HepG2 (cell line): Measurements from ENCODE around the gene MRPL43. TPM values are rescaled to one million over a fixed set of nuclear protein-coding genes. Genes with fewer than 3 reads are reported as not detected.

Experiments used
- ADNP ChIP-seq: sonication (generic); formaldehyde crosslinking; IDR thresholded peaks from 2 replicates; pipeline ENCODE4 v1.4.0; 2020; ENCODE audit warnings: missing genetic modification reagents
- BCL6 ChIP-seq: IDR thresholded peaks from 2 replicates; pipeline ENCODE4 v1.6.1; 2016; ENCODE audit warnings: missing genetic modification reagents, missing compliant biosample characterization
- ESRRA ChIP-seq: sonication (generic); formaldehyde crosslinking; IDR thresholded peaks from 2 replicates; pipeline ENCODE4 v1.5.1; 2020; ENCODE audit warnings: mild to moderate bottlenecking, low read depth, missing genetic modification reagents
- FOXO4 ChIP-seq: sonication (generic); formaldehyde crosslinking; conservative IDR thresholded peaks from 2 replicates; pipeline ENCODE4 v1.8.1; 2023; ENCODE audit warnings: missing genetic modification reagents
- HNF4G ChIP-seq, 2 experiments: sonication (generic) in 1 of 2; formaldehyde crosslinking in 1 of 2; IDR thresholded peaks; 2 replicates each; pipeline versions ENCODE4 v1.4.0 to v1.6.1; 2011 to 2020; ENCODE audit warnings: borderline replicate concordance in 2 of 2, low read depth in 2 of 2, mild to moderate bottlenecking in 2 of 2, low read length in 1 of 2, missing genetic modification reagents in 1 of 2, moderate library complexity in 1 of 2
- U2AF1 ChIP-seq: fragments of 200-400 bp; formaldehyde crosslinking; optimal IDR thresholded peaks from 2 replicates; pipeline ENCODE3; 2017; ENCODE audit warnings: mild to moderate bottlenecking, low read depth, low read length
- ZC3H4 ChIP-seq: sonication (generic); formaldehyde crosslinking; IDR thresholded peaks from 2 replicates; pipeline ENCODE4 v1.4.0; 2020; ENCODE audit warnings: missing genetic modification reagents, borderline replicate concordance
- ZEB1 ChIP-seq: IDR thresholded peaks from 2 replicates; pipeline ENCODE4 v1.6.1; 2012; ENCODE audit warnings: mild to moderate bottlenecking, low read depth, inconsistent platforms; ENCODE audit not compliant: insufficient replicate concordance
- ZHX1 ChIP-seq: sonication (generic); formaldehyde crosslinking; IDR thresholded peaks from 2 replicates; pipeline ENCODE4 v1.8.1; 2022; ENCODE audit warnings: low read depth, mild to moderate bottlenecking, missing genetic modification reagents
- ZNF143 ChIP-seq: sonication (generic); formaldehyde crosslinking; IDR thresholded peaks from 2 replicates; pipeline ENCODE4 v1.4.0; 2020; ENCODE audit warnings: missing genetic modification reagents
- ZNF276 ChIP-seq: sonication (generic); formaldehyde crosslinking; IDR thresholded peaks from 2 replicates; pipeline ENCODE4 v1.4.0; 2020; ENCODE audit warnings: mild to moderate bottlenecking, low read depth, missing genetic modification reagents
- ZNF570 ChIP-seq: sonication (generic); formaldehyde crosslinking; IDR thresholded peaks from 2 replicates; pipeline ENCODE4 v1.4.0; 2020; ENCODE audit warnings: mild to moderate bottlenecking, missing genetic modification reagents, borderline replicate concordance
- ZNF766 ChIP-seq: sonication (generic); formaldehyde crosslinking; IDR thresholded peaks from 2 replicates; pipeline ENCODE4 v1.5.0; 2020; ENCODE audit warnings: missing genetic modification reagents, borderline replicate concordance
- ZSCAN29 ChIP-seq: sonication (generic); formaldehyde crosslinking; conservative IDR thresholded peaks from 2 replicates; pipeline ENCODE4 v1.4.0; 2020; ENCODE audit warnings: mild to moderate bottlenecking, missing genetic modification reagents
- polyA plus RNA-seq, 8 experiments: library from polyadenylated mRNA; depleted of rRNA in 3 of 8; stranded (reverse) in 7 of 8; unstranded in 1 of 8; fragments of >200 nt; fragmentation: Illumina TruSeq in 4 of 8; extraction: Trizol in 4 of 8; gene quantifications; 2 replicates each; pipeline versions ENCODE4 v1.2.1 to v1.2.3, GENCODE V29; 2011 to 2016; ENCODE audit warnings: low read depth in 4 of 8, missing spikeins in 1 of 8, mixed read lengths in 1 of 8; ENCODE audit not compliant: insufficient read depth in 1 of 8
- total RNA-seq, 5 experiments: library from RNA; depleted of rRNA; stranded (reverse); fragments of >200 nt; fragmentation: Illumina TruSeq; extraction: Trizol; gene quantifications; 2 replicates each; pipeline ENCODE4 v1.2.3, GENCODE V29; 2016; ENCODE audit warnings: low read depth in 1 of 5
- TF ChIP-seq, protein P1 (sequence below): sonication (generic); formaldehyde crosslinking; IDR thresholded peaks from 2 replicates; pipeline ENCODE4 v1.5.0; 2020; ENCODE audit warnings: mild to moderate bottlenecking, missing genetic modification reagents
- TF ChIP-seq, protein P2 (sequence below): sonication (generic); formaldehyde crosslinking; IDR thresholded peaks from 2 replicates; pipeline ENCODE4 v1.8.0; 2022; ENCODE audit warnings: low read depth, missing genetic modification reagents

Gene MRPL43
- total and polyA plus RNA-seq, 2 of the 13 experiments (the other 11 are each of a cell fraction or from before 2014, with no cell fraction given) = 71.0 to 73.7 TPM

DNA sequence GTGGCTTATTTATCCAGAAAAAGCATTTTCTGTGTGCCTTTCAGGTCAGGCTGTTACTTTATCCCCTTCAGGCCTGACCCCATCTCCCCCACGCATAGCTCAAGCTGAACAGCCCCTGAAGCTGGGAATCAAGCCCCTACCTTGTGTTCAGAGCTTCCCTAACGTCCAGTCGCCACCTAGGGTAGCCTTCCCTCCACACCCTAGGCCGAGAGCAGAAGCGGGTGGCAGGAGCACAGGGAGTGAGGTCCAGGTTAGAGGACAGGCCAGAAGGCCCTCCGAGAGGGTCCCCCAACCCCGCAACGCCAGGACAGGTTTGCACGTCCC, 18.5 kb downstream of the MRPL43 start (continued):
- TF ChIP-seq, protein P1, sequence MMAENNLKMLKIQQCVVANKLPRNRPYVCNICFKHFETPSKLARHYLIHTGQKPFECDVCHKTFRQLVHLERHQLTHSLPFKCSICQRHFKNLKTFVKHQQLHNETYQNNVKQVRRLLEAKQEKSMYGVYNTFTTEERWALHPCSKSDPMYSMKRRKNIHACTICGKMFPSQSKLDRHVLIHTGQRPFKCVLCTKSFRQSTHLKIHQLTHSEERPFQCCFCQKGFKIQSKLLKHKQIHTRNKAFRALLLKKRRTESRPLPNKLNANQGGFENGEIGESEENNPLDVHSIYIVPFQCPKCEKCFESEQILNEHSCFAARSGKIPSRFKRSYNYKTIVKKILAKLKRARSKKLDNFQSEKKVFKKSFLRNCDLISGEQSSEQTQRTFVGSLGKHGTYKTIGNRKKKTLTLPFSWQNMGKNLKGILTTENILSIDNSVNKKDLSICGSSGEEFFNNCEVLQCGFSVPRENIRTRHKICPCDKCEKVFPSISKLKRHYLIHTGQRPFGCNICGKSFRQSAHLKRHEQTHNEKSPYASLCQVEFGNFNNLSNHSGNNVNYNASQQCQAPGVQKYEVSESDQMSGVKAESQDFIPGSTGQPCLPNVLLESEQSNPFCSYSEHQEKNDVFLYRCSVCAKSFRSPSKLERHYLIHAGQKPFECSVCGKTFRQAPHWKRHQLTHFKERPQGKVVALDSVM = peak; percentile 34; the same call in 1 of the 2 replicates
- TF ChIP-seq BCL6 (CRISPR knock-in tag) (no peak), U2AF1 (no peak), ZNF766 (CRISPR knock-in tag) (no peak), ADNP (CRISPR knock-in tag) (no peak), ZNF276 (CRISPR knock-in tag) (no peak), ZNF570 (CRISPR knock-in tag) (no peak), ESRRA (0 out of 2 replicates have a peak, but pooled peaks have one; percentile 9), ZNF143 (CRISPR knock-in tag) (no peak), HNF4G (IDR thresholded peaks at IDR 0.05; ENCODE audit: borderline replicate concordance, low read depth, low read length) (no peak), HNF4G (CRISPR knock-in tag; IDR thresholded peaks at IDR 0.05; ENCODE audit: borderline replicate concordance, low read depth) (no peak), ZC3H4 (CRISPR knock-in tag) (peak; percentile 43; the same call in 1 of the 2 replicates), FOXO4 (CRISPR knock-in tag) (no peak), ZEB1 (no peak), ZHX1 (CRISPR knock-in tag) (0 out of 2 replicates have a peak, but pooled peaks have one; percentile 1), ZSCAN29 (CRISPR knock-in tag) (no peak)
- TF ChIP-seq, protein P2, sequence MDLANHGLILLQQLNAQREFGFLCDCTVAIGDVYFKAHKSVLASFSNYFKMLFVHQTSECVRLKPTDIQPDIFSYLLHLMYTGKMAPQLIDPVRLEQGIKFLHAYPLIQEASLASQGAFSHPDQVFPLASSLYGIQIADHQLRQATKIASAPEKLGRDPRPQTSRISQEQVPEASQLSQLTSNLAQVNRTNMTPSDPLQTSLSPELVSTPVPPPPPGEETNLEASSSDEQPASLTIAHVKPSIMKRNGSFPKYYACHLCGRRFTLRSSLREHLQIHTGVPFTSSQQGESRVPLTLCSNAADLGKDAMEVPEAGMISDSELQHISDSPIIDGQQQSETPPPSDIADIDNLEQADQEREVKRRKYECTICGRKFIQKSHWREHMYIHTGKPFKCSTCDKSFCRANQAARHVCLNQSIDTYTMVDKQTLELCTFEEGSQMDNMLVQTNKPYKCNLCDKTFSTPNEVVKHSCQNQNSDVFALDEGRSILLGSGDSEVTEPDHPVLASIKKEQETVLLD = no peak
